Astrocyte of the cerebellum (primary cell): Measurements from ENCODE around the gene C1orf21.

Experiments
- DNase-seq: peaks from one replicate; pipeline ENCODE4 v3.0.0-alpha.2; 2011; ENCODE audit warnings: low read depth
- H3K4me3 ChIP-seq: 2 replicates; pipeline ENCODE4 v1.5.1; 2011; ENCODE audit warnings: mild to moderate bottlenecking, low read depth, low read length, moderate library complexity
- in situ Hi-C: cut with HindIII; loops from 2 replicates; pipeline ENCODE4 v1.10.0; 2017; ENCODE audit warnings: low sequenced_read_pairs
- TF ChIP-seq, protein P1 (sequence below): IDR thresholded peaks from 2 replicates; pipeline ENCODE4 v1.5.1; 2012; ENCODE audit warnings: low read length, low read depth, moderate library complexity, mild to moderate bottlenecking; ENCODE audit errors: missing control alignments

The C1orf21 gene

DNA sequence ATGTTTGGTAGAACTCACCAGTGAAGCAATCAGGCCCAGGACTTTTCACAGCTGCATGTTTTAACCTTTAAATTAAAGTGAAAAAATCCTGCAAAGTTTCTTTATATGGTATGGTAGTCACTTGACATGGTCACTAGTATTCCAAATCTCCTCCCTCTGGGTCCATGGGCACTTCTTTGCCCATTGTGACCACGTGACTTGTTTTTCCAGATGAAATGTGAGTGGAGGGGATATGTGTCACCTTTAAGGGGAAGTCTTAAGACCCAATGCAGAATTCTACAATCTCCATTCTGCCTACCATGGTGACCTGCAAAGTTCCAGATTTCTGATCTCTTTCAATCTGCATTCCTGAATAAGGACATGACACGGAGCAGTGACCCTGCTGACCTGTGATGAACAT lies 152.8 kb downstream of the C1orf21 start:
- H3K4me3 ChIP-seq, result no peak overlapping the region
- in situ Hi-C loops, result no loop called here
- no peak for DNase-seq
- TF ChIP-seq, protein P1, sequence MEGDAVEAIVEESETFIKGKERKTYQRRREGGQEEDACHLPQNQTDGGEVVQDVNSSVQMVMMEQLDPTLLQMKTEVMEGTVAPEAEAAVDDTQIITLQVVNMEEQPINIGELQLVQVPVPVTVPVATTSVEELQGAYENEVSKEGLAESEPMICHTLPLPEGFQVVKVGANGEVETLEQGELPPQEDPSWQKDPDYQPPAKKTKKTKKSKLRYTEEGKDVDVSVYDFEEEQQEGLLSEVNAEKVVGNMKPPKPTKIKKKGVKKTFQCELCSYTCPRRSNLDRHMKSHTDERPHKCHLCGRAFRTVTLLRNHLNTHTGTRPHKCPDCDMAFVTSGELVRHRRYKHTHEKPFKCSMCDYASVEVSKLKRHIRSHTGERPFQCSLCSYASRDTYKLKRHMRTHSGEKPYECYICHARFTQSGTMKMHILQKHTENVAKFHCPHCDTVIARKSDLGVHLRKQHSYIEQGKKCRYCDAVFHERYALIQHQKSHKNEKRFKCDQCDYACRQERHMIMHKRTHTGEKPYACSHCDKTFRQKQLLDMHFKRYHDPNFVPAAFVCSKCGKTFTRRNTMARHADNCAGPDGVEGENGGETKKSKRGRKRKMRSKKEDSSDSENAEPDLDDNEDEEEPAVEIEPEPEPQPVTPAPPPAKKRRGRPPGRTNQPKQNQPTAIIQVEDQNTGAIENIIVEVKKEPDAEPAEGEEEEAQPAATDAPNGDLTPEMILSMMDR, result no peak

DNA sequence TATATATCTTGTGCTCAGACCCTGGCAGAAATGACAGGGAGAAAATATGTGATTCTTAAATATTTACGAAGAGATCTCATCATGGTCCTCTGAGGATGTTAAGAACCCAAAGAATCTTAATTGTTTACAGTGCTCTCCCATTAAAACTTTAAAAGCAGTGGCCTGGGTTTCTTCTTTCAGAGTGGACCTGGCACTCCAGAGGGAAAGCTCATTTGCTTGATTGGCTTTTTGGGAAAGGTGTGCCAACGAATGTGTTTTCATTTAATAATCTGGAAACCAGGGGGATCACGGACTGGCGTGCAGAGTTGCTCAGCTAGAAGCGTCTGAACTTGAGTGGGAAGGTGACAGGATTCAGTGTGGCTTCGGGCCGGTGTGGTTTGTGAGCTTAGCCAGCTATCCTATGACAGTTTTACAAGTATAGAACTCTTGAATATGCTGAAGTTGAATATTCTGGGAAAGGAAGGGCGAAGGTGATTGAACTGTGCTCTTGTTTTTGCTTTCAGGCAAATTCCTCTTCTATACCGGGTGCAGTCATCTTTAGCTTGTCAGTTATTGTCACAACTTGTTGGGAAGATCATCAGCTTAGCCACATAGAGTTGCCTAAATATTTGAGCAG lies 154.8 kb downstream of the C1orf21 start:
- in situ Hi-C loops, result no loop called here
- no peak overlapping the region for H3K4me3 ChIP-seq
- TF ChIP-seq, protein P1, result no peak
- no peak for DNase-seq

DNA sequence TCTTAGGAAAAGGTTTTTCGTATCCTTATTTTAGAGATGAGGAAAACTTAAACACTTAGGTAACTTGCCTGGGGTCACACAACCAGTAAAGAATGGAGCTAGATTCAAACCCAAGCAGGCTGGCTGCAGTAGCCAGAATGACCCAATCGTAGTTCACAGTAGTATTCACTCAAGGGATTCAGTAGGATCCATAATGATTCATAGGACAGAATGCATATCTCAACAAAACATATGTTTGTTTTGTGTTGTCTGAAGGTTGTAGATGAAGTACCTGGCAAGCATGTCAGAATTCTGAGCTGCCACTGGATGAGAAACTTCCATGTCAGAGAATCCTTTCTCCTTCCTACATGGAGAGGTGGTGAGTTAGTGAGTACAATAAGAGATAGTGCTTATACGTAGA lies 155.5 kb downstream of the C1orf21 start:
- in situ Hi-C loops, result no loop called here
- no peak overlapping the region for H3K4me3 ChIP-seq
- DNase-seq, result no peak
- TF ChIP-seq, protein P1, result no peak

DNA sequence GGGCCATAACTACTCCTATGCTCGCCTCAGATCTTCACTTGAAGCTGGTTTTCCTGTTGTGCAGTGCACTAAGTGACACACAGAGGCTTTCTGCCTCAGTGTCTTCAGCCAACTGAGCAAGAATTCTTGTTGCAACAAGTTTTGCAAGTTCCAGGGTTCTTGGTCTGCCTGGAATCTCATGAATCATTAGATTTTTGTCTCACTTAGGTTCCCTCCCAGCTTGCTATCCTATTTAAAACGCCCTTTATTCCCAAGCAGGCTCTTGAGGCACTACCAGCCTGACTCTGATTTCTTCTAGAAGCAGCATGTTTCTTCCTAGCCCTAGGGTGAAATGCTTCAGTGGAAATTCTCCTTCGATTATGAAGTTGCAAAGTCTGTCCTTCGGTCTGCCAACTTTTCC lies 158.8 kb downstream of the C1orf21 start:
- no peak overlapping the region for H3K4me3 ChIP-seq
- TF ChIP-seq, protein P1, result no peak
- no peak for DNase-seq
- in situ Hi-C loops, result no loop called here

DNA sequence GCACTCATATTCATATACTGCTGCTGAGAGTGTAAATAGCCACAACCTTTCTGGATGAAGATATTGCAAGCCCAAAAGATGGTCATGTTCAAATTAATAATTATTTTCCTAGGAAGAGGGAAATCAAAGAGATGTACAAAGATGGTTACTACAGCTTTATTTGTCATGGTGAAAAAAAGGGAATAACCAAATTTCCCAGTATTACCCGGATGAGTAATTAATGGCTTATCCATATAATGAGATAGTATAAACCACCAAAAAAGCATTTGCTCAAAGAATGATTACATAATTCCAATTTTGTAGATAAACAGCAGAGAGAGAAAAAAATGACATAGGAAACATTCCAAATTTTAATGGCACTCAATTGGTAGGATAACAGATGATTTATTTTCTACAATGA lies 165.6 kb downstream of the C1orf21 start:
- TF ChIP-seq, protein P1, result no peak
- DNase-seq, result no peak
- H3K4me3 ChIP-seq, result no peak overlapping the region
- in situ Hi-C loops, result no loop called here

DNA sequence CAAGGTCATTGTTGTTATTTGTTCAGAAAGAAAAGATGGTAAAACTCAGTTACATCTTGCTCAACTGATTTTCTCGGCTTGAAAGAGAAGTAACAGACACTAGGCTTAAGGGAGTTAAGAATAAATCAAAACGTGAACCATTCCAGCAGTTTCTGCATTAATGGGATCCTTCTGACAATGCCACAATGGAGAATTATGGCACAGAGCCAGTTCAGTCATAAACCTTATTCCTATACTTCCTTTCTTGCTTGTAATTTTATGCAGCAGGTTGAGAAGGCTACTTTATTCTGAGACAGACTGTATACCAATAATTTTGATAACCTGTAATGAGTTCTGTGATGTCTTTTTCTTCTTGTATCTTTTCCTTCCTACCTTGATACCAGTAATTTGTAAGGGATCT lies 167.0 kb downstream of the C1orf21 start:
- no peak for DNase-seq
- TF ChIP-seq, protein P1, result no peak
- H3K4me3 ChIP-seq, result no peak overlapping the region
- in situ Hi-C loops, result no loop called here
